Aortic smooth muscle cell (primary cell): ENCODE data around the gene FAM199X. TPM values are rescaled to one million over a fixed set of nuclear protein-coding genes. Genes with fewer than 3 reads are reported as not detected.

Experiments
- total RNA-seq: library from RNA; depleted of rRNA; stranded (reverse); fragments of >200 nt; gene quantifications from 2 replicates; pipeline ENCODE4 v1.2.3, GENCODE V29; 2014

FAM199X gene
- 17.5 and 18.1 TPM in 2 replicates for total RNA-seq

GRCh38 chrX:104165894-104166734 is at the start of gene FAM199X:
Gene FAM199X (plus strand): TSS chrX:104166453. CDS start chrX:104166786, 333 bp downstream.

DNA sequence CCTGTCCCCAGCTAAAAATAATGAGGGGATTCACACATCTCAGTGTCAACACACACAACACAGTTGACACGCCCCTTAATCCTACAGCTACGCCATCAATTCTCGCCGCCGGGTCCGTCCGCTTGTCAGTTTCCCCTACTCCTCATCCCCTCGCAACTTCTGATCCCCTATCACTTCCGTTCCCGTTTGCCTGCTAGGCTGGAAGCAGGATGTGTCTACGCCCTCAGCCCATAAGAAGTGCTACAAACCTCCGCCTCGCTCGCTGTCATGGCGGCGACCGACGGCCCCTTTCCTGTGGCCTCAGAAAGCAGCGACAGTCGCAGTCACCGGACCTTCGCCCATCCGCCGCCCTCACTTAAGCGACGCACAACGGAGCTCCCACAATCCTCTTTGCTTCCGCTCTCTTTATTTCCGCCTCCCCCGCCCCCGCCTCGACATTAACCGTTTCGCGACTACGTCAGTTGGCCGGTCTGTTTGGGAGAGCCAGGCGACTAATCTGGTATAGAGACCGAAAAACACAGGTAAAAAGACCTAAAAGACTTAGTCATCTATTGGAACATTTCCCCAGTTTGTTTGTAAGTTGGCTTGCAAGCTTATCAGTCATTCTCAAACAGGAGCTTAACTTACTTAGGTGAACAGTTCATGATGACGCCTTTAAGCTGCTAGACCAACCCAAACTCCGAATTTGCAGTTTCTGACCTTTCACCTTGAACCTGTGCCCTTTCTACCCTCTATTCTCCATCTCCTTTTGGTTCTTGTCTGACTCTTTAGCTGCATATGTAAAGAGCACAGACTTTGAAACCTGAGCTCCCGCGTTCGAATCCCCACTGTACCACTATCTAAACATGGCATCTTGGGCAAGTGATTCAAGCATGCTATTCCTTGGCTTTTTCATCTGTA is 9.4 kb upstream of the FAM199X start, which contains the start of gene SLC25A53:
Gene SLC25A53, minus strand, starts transcription at position 380 of the 900 bp plus-strand sequence. CDS start 51,752 bp downstream, outside the sequence.

Other genes with a start within 250 kb of the FAM199X start
- 1.6 and 1.8 TPM in 2 replicates for gene TMSB15B, start 203.8 kb upstream of the FAM199X start, total RNA-seq
- not detected in 2 replicates for gene H2BW1, start 152.7 kb upstream of the FAM199X start, total RNA-seq
- gene H2BW2, start 126.5 kb upstream of the FAM199X start, total RNA-seq: not detected in 2 replicates
- gene TMSB15C, start 90.2 kb upstream of the FAM199X start, total RNA-seq: 1.3 and 1.6 TPM in 2 replicates
- 0.12 and 0.26 TPM in 2 replicates for gene ZCCHC18, start 53.9 kb upstream of the FAM199X start, total RNA-seq
- gene SLC25A53, start 9.4 kb upstream of the FAM199X start, total RNA-seq: 10.6 and 19.9 TPM in 2 replicates
- not detected in 2 replicates for gene ESX1, start 88.5 kb downstream of the FAM199X start, total RNA-seq